Neural progenitor cell (in vitro differentiated cells): ENCODE data around the gene IL17D. TPM values are rescaled to one million over a fixed set of nuclear protein-coding genes. Genes with fewer than 3 reads are reported as not detected.

Experiments
- DNase-seq: peaks from one replicate; pipeline ENCODE4 v3.0.0-alpha.2; 2016; ENCODE audit warnings: low spot score
- H2AFZ ChIP-seq: fragments of 200-600 bp; sonication (generic); replicated peaks from 2 replicates; pipeline ENCODE4 v1.6.1; 2016; ENCODE audit warnings: antibody characterized with exemption
- H3F3A ChIP-seq: fragments of 200-600 bp; sonication (generic); 2 replicates; pipeline ENCODE4 v1.6.1; 2016; ENCODE audit warnings: antibody characterized with exemption, low read depth
- H3K27ac ChIP-seq: fragments of 200-600 bp; sonication (generic); 2 replicates; pipeline ENCODE4 v1.5.1; 2016; ENCODE audit warnings: mild to moderate bottlenecking
- H3K27me3 ChIP-seq: fragments of 200-600 bp; sonication (generic); 2 replicates; pipeline ENCODE4 v1.6.1; 2016; ENCODE audit warnings: mild to moderate bottlenecking, moderate library complexity
- H3K36me3 ChIP-seq: fragments of 200-600 bp; sonication (generic); 2 replicates; pipeline ENCODE4 v1.5.1; 2016
- H3K4me1 ChIP-seq: fragments of 200-600 bp; sonication (generic); 2 replicates; pipeline ENCODE4 v1.6.1; 2016; ENCODE audit warnings: mixed run types
- H3K4me2 ChIP-seq: fragments of 200-600 bp; sonication (generic); 2 replicates; pipeline ENCODE4 v1.6.1; 2016
- H3K4me3 ChIP-seq: fragments of 200-600 bp; sonication (generic); 2 replicates; pipeline ENCODE4 v1.5.1; 2016
- H3K79me2 ChIP-seq: fragments of 200-600 bp; sonication (generic); 2 replicates; pipeline ENCODE4 v1.6.1; 2016; ENCODE audit warnings: low read depth
- H3K9ac ChIP-seq: fragments of 200-600 bp; sonication (generic); 2 replicates; pipeline ENCODE4 v1.6.1; 2016
- H3K9me3 ChIP-seq: fragments of 200-600 bp; sonication (generic); 2 replicates; pipeline ENCODE4 v1.5.1; 2016; ENCODE audit warnings: low read depth
- H4K20me1 ChIP-seq: fragments of 200-600 bp; sonication (generic); 2 replicates; pipeline ENCODE4 v1.6.1; 2016; ENCODE audit warnings: low read depth
- H3K27ac Mint-ChIP-seq: 3 replicates; pipeline ENCODE4 v1.8.0; 2021; ENCODE audit warnings: mixed read lengths
- H3K27me3 Mint-ChIP-seq: 2 replicates; pipeline ENCODE4 v1.8.0; 2022; ENCODE audit warnings: low read depth, mild to moderate bottlenecking, inconsistent platforms, moderate library complexity, mixed read lengths; ENCODE audit not compliant: insufficient read depth
- H3K36me3 Mint-ChIP-seq: 3 replicates; pipeline ENCODE4 v1.8.0; 2021; ENCODE audit warnings: mixed read lengths
- H3K4me1 Mint-ChIP-seq: 3 replicates; pipeline ENCODE4 v1.8.0; 2021; ENCODE audit warnings: mixed read lengths
- H3K4me3 Mint-ChIP-seq: 3 replicates; pipeline ENCODE4 v1.8.0; 2021; ENCODE audit warnings: mild to moderate bottlenecking, moderate library complexity, mixed read lengths
- H3K9me3 Mint-ChIP-seq: 3 replicates; pipeline ENCODE4 v1.8.0; 2020; ENCODE audit warnings: mixed read lengths
- CTCF ChIP-seq: fragments of 200-600 bp; sonication (generic); IDR thresholded peaks from 2 replicates; pipeline ENCODE4 v1.5.1; 2017; ENCODE audit warnings: antibody characterized with exemption, mild to moderate bottlenecking
- EZH2 ChIP-seq: fragments of 200-600 bp; sonication (generic); IDR thresholded peaks from 2 replicates; pipeline ENCODE4 v1.6.1; 2017; ENCODE audit warnings: antibody characterized with exemption, mild to moderate bottlenecking, moderate library complexity
- EZH2phosphoT487 ChIP-seq: fragments of 200-600 bp; sonication (generic); IDR thresholded peaks from 2 replicates; pipeline ENCODE4 v1.6.1; 2017; ENCODE audit warnings: antibody characterized with exemption
- total RNA-seq: library from RNA; depleted of rRNA; stranded (reverse); fragments of >200 nt; gene quantifications from 2 replicates; pipeline ENCODE4 v1.2.3, GENCODE V29; 2015; ENCODE audit warnings: low replicate concordance

Gene IL17D
- total RNA-seq, 1 donor from 2014 or later: 1.4 TPM

- H3K4me3 Mint-ChIP-seq: no peak overlapping the region
- Histone ChIP-seq H2AFZ (no peak overlapping the region), H3K9ac (no peak overlapping the region), H3K9me3 (no peaks in the 10 kb centered on the region), H3K79me2 (no peaks in the 10 kb centered on the region), H3F3A (no peaks in the 10 kb centered on the region), H3K4me2 (no peak overlapping the region), H4K20me1 (no peaks in the 10 kb centered on the region), H3K4me1 (peaks cover 9% of the 10 kb centered on the region), H3K27ac (no peak overlapping the region), H3K27me3 (no peaks in the 10 kb centered on the region), H3K36me3 (no peaks in the 10 kb centered on the region), H3K4me3 (no peak overlapping the region)
- TF ChIP-seq EZH2 (no peak), EZH2phosphoT487 (no peak), CTCF (no peak)
- H3K4me1 Mint-ChIP-seq: peaks cover 4% of the 10 kb centered on the region
- H3K36me3 Mint-ChIP-seq: peaks cover 11% of the 10 kb centered on the region
- H3K27me3 Mint-ChIP-seq: peaks cover 2% of the 10 kb centered on the region
- H3K9me3 Mint-ChIP-seq: no peaks in the 10 kb centered on the region
- DNase-seq: no peak
- H3K27ac Mint-ChIP-seq: no peak overlapping the region
These were observed 39.1 kb upstream of the IL17D start for GRCh38 chr13:20664351-20664750.

GRCh38 chr13:20666948-20667347 lies 36.6 kb upstream of the IL17D start:
- Mint-ChIP-seq H3K27me3 (no peaks in the 10 kb centered on the region), H3K4me3 (no peak overlapping the region), H3K9me3 (no peaks in the 10 kb centered on the region), H3K27ac (no peak overlapping the region), H3K36me3 (peaks cover 11% of the 10 kb centered on the region), H3K4me1 (peaks cover 4% of the 10 kb centered on the region)
- no peak for DNase-seq
- Histone ChIP-seq H3K27me3 (no peaks in the 10 kb centered on the region), H3K27ac (no peak overlapping the region), H3F3A (no peaks in the 10 kb centered on the region), H3K4me2 (no peak overlapping the region), H3K9me3 (no peaks in the 10 kb centered on the region), H3K4me1 (peaks cover 9% of the 10 kb centered on the region), H3K36me3 (no peaks in the 10 kb centered on the region), H3K79me2 (no peaks in the 10 kb centered on the region), H3K9ac (no peak overlapping the region), H2AFZ (no peak overlapping the region), H4K20me1 (no peaks in the 10 kb centered on the region), H3K4me3 (no peak overlapping the region)
- TF ChIP-seq EZH2phosphoT487: no peak
- no peak for TF ChIP-seq EZH2
- no peak for TF ChIP-seq CTCF

- H3K27me3 Mint-ChIP-seq: no peaks in the 10 kb centered on the region
- H3K9me3 Mint-ChIP-seq: no peaks in the 10 kb centered on the region
- Histone ChIP-seq H3K9me3 (no peaks in the 10 kb centered on the region), H3K9ac (no peak overlapping the region), H3K27ac (no peak overlapping the region), H2AFZ (no peak overlapping the region), H3K79me2 (no peaks in the 10 kb centered on the region), H3K4me3 (no peak overlapping the region), H3K4me1 (peaks cover 9% of the 10 kb centered on the region), H3K27me3 (no peaks in the 10 kb centered on the region), H3F3A (no peaks in the 10 kb centered on the region), H3K4me2 (no peak overlapping the region), H3K36me3 (no peaks in the 10 kb centered on the region), H4K20me1 (no peaks in the 10 kb centered on the region)
- no peak overlapping the region for H3K27ac Mint-ChIP-seq
- TF ChIP-seq EZH2 (no peak), CTCF (no peak), EZH2phosphoT487 (no peak)
- no peak overlapping the region for H3K4me3 Mint-ChIP-seq
- peaks cover 13% of the 10 kb centered on the region for H3K36me3 Mint-ChIP-seq
- H3K4me1 Mint-ChIP-seq: peaks cover 4% of the 10 kb centered on the region
- no peak for DNase-seq
These were observed 35.6 kb upstream of the IL17D start for GRCh38 chr13:20667857-20668437.
